GM19035 (cell line): ENCODE results near the gene LCORL.
"Not testable (repeated sequence)": the region's sequence is repeated elsewhere in the genome, so short reads cannot be mapped to it uniquely, and the experiment has no call there.

Experiments
- ATAC-seq: cut with Tn5 transposase; IDR thresholded peaks from one replicate; pipeline ENCODE4 v1.9.1; 2021; ENCODE audit not compliant: unreplicated experiment

LCORL gene

GRCh38 chr4:17865866-17866363 is 155.6 kb downstream of the LCORL start:
- no peak for ATAC-seq

GRCh38 chr4:17861906-17862305 is 159.6 kb downstream of the LCORL start:
- ATAC-seq: not testable (repeated sequence)

- ATAC-seq: no peak
These were observed 161.7 kb downstream of the LCORL start for GRCh38 chr4:17859793-17860406.

- ATAC-seq: no peak
These were observed 167.5 kb downstream of the LCORL start for GRCh38 chr4:17854036-17854435.

- ATAC-seq: no peak
These were observed 169.6 kb downstream of the LCORL start for GRCh38 chr4:17851959-17852358.

- ATAC-seq: not testable (repeated sequence)
These were observed 171.3 kb downstream of the LCORL start for GRCh38 chr4:17850295-17850694.

GRCh38 chr4:17846266-17846665 is 175.3 kb downstream of the LCORL start:
- ATAC-seq: no peak

GRCh38 chr4:17823871-17824669 is 197.5 kb downstream of the LCORL start:
- no peak for ATAC-seq

GRCh38 chr4:17817027-17817426 is 204.5 kb downstream of the LCORL start:
- ATAC-seq: peak; percentile 76

GRCh38 chr4:17816142-17816541 is 205.4 kb downstream of the LCORL start:
- ATAC-seq: no peak

- ATAC-seq: no peak
These were observed 207.4 kb downstream of the LCORL start for GRCh38 chr4:17814140-17814539.

GRCh38 chr4:17812801-17813200 is 208.8 kb downstream of the LCORL start:
- no peak for ATAC-seq

GRCh38 chr4:17812125-17812524 is 209.4 kb downstream of the LCORL start:
- no peak for ATAC-seq

- peak; percentile 31 for ATAC-seq
These were observed 210.4 kb downstream of the LCORL start for GRCh38 chr4:17811078-17811603.

GRCh38 chr4:17810260-17811077 is 211.1 kb downstream of the LCORL start, which contains the start of the genes DCAF16 and NCAPG:
Gene DCAF16 (minus strand): TSS chr4:17810757. CDS start chr4:17804141, 6,616 bp downstream.
Gene NCAPG (plus strand): TSS chr4:17810979. CDS start chr4:17811078, 99 bp downstream.
- ATAC-seq: peak; percentile 90

- ATAC-seq: no peak
These were observed 211.9 kb downstream of the LCORL start for GRCh38 chr4:17809667-17810066.

GRCh38 chr4:17807446-17807845 is 214.1 kb downstream of the LCORL start:
- no peak for ATAC-seq

- no peak for ATAC-seq
These were observed 215.9 kb downstream of the LCORL start for GRCh38 chr4:17805580-17806155.

GRCh38 chr4:17797808-17798207 is 223.7 kb downstream of the LCORL start:
- no peak for ATAC-seq

GRCh38 chr4:17794730-17795129 is 226.8 kb downstream of the LCORL start:
- ATAC-seq: no peak
